ENCODE data around the gene GDE1. TPM values are rescaled to one million over a fixed set of nuclear protein-coding genes. Genes with fewer than 3 reads are reported as not detected.
A peak's percentile ranks its signal among the peaks of the same experiment; 100 is the strongest.

GDE1 gene
- polyA plus RNA-seq, 3 donors from 2014 or later = 42.8 to 61.5 (median 46.6) TPM

DNA sequence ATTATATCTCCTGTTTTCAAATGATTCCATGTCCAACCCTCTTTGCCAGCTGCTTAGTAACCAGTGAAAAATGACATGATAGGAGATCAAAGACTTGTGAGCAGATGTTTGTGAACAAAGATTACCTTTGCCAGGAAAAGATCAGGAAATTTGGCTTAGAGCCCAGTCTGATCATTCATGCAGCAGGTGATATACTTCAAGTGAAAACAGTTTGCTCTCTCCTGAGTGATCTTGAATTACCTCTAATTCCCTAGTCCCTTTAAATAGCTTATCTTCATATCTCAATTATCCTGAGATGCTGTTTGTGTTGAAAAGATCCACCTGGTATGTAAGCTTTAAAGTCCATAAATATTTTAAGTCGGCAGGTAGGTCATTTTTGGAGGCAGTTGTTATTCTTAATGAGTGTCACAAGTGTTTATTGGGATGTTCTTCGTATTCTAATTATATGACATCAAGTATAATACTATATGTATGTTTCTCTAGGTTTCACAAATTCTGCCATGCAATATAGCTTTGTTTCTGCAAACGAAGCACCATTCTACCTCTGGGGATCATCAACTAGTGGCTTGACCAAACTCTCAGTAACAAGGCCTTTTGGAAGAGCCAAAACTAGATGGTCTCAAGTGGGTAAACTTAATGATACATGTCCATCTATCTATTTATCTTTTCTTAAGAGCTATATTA lies 20.4 kb upstream of the GDE1 start:
- DNase-seq = no peak
- H3K4me3 Mint-ChIP-seq = no peak overlapping the region
- H3K36me3 Mint-ChIP-seq = peaks cover 26 to 39% (median 36%) of the 10 kb centered on the region in 3 donors
- no peaks in the 10 kb centered on the region for H3K4me1 Mint-ChIP-seq
- peaks cover 0 to 3% (median 0%) of the 10 kb centered on the region in 6 donors for H3K9me3 Mint-ChIP-seq
- no peak overlapping the region for H3K27ac Mint-ChIP-seq
- H3K27me3 Mint-ChIP-seq (ENCODE audit: low read depth in 3 of 3) = no peaks in the 10 kb centered on the region

DNA sequence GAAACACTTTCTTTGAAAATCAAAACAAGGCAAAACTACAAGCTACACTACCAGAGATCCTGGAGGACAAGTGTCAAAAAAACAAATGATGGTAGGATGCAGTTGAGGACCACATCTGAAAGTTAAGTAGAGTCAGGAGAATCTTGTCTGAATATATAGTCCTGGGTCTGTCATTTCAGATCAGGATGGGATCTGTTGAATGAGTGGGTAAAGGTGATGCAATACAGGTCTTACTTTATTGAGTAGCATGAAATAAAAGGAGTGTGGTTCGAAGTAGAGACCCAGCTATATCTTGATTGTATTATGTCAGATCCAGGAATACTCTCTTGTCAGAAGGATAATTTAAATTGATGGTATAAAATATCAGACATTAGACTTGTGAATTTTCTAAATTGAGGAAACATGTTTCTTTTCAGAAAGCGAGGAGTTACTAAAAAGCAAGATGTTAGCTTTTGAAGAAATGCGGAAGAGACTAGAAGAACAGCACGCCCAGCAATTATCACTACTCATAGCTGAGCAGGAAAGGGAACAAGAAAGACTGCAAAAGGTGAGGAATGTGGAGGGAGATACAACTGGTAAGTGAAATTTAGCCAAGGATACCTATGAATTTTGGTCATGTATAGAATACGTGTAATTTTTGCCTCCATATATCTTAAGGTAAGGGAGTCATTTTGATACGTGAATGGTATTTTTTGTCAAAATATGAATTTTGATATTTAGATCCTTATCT lies 18.5 kb upstream of the GDE1 start:
- peaks cover 31 to 49% (median 36%) of the 10 kb centered on the region in 3 donors for H3K36me3 Mint-ChIP-seq

DNA sequence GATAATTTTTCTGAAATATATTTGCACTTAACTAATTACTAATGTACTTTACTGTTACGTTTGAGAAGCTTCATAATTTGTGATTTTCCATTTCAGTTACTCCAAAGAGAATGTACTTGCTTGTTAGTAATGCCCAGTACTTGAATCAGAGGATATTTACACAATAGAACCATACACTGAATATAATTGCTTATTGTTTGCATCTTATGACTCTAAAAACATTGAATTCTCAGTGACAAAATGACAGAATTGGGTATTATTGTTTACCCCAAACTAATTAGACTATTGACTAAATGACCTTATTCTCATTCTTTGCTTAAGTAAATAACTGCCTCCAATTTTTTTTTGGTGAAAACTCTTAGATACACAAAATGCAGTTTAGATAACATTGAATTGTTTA lies 10.7 kb upstream of the GDE1 start:
- H3K4me3 Mint-ChIP-seq = no peak overlapping the region
- H3K27me3 Mint-ChIP-seq (ENCODE audit: low read depth in 3 of 3) = no peaks in the 10 kb centered on the region
- DNase-seq = no peak
- H3K36me3 Mint-ChIP-seq = peaks cover 4 to 33% (median 9%) of the 10 kb centered on the region in 3 donors
- H3K4me1 Mint-ChIP-seq = no peaks in the 10 kb centered on the region
- no peaks in the 10 kb centered on the region for H3K9me3 Mint-ChIP-seq
- H3K27ac Mint-ChIP-seq = no peak overlapping the region

More for the DNA sequence above, 18.5 kb upstream of the GDE1 start:
- H3K4me1 Mint-ChIP-seq = no peaks in the 10 kb centered on the region
- no peak overlapping the region for H3K4me3 Mint-ChIP-seq
- no peak for DNase-seq
- H3K27ac Mint-ChIP-seq = peak overlapping the region in 2 of 6 donors; percentile 21 to 25
- no peaks in the 10 kb centered on the region for H3K27me3 Mint-ChIP-seq (ENCODE audit: low read depth in 3 of 3)
- peaks cover 0 to 3% (median 0%) of the 10 kb centered on the region in 6 donors for H3K9me3 Mint-ChIP-seq

DNA sequence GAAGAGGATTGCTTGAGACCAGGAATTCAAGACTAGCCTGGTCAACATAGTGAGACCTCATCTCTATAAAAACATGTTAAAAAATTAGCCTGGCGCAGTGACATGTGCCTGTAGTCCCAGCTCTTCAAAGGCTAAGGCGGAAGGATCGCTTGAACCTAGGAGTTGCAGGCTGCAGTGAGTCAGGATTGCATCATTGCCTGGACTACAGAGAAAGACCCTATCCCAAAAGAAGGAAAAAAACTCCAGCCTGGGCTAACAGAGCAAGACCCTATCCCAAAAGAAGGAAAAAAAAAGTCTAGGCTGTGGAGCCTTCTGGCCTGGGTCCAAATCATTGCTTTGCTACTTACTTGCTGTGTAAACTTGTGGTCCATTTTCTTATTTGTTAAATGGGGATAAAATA lies 6.8 kb upstream of the GDE1 start:
- Mint-ChIP-seq H3K4me3 (no peak overlapping the region), H3K9me3 (no peaks in the 10 kb centered on the region), H3K27ac (no peak overlapping the region), H3K4me1 (peaks cover 14 to 21% of the 10 kb centered on the region in 2 donors), H3K36me3 (peaks cover 3 to 22% (median 4%) of the 10 kb centered on the region in 3 donors), H3K27me3 (ENCODE audit: low read depth in 3 of 3) (peaks cover 0 to 2% (median 2%) of the 10 kb centered on the region in 3 donors)
- no peak for DNase-seq

DNA sequence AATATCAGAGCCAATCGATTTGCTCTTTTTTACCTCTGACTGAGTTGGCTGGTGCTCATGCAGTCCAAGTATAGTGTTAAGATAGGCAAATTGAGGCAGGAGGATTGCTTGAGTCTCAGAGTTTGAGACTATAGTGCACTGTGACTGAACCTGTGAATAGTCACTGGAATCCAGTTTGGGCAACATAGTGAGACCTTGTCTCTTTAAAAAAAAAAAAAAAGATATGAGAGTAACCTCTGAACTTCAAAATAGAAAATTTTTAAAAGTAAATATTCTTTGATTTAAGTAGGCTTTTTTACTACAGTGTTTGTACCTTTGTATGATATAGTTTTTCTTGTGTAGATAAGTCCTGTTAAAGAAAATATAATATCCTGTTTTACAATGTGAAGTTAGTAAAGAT lies 5.3 kb upstream of the GDE1 start:
- Mint-ChIP-seq H3K36me3 (peaks cover 0 to 12% (median 4%) of the 10 kb centered on the region in 3 donors), H3K27ac (no peak overlapping the region), H3K27me3 (ENCODE audit: low read depth in 3 of 3) (peaks cover 0 to 3% (median 3%) of the 10 kb centered on the region in 3 donors), H3K4me1 (peaks cover 23 to 32% of the 10 kb centered on the region in 2 donors), H3K9me3 (no peaks in the 10 kb centered on the region), H3K4me3 (no peak overlapping the region)
- DNase-seq = no peak

DNA sequence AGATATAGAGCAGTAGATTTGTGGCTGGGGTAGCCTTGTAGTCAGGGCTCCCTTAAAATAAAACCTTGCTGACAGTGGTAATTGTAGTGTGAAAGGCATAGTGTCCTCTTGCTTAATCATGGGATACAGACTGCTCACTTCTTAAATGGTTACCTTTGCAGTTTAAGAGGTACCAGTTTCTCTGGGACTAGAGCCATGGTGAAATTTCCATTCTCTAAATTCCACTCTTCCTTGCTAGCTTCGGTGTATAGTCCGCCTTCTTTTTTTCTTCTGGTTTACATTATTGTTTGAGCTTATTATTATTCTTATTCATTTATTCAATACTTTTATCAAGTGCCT lies 3.5 kb upstream of the GDE1 start:
- Mint-ChIP-seq H3K9me3 (no peaks in the 10 kb centered on the region), H3K4me1 (peaks cover 41 to 50% of the 10 kb centered on the region in 2 donors), H3K4me3 (peak overlapping the region; percentile 93 to 100 (median 96)), H3K36me3 (peaks cover 0 to 11% (median 4%) of the 10 kb centered on the region in 3 donors), H3K27ac (peak overlapping the region in 4 of 6 donors; percentile 43 to 94 (median 74)), H3K27me3 (ENCODE audit: low read depth in 3 of 3) (peaks cover 0 to 6% (median 5%) of the 10 kb centered on the region in 3 donors)
- DNase-seq = no peak

DNA sequence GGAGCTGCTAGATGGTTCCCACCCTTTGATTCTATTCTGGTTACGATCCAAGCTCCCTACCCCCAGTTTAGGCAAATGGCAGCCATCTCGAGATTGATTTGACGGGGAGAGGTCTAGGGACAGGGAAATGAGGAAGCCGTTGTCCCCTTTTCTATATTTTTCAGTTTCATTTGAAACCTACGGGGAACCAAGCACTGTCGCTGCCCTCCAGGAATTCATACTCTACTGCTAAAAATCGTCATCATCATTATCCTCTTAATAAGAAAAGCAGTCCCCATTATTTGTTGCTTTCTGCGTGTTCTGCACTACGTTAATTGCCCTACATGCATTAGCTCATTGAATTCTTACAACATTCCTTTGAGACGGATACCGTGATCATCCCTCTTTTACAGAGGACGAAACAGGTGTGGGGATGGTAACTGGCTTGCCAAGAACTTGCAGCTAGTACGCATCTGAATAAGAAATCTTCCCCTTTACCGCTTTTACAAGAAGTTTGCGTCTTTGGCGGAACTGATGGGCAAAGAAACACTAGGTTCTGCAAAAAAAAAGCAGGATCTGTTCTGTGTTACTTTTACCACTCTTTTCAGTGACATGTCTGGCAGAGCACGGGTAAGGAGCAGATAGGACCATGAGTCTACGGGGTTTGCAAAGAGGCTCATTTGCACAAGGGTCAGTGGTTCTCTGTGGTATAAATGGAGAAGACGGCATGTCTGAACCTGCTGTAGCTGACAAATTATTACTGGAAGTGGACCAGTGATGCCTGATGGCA lies 2.9 kb upstream of the GDE1 start:
- DNase-seq = no peak
- H3K27ac Mint-ChIP-seq = peak overlapping the region; percentile 60 to 94 (median 66)
- H3K9me3 Mint-ChIP-seq = no peaks in the 10 kb centered on the region
- peaks cover 0 to 7% (median 6%) of the 10 kb centered on the region in 3 donors for H3K27me3 Mint-ChIP-seq (ENCODE audit: low read depth in 3 of 3)
- peaks cover 44 to 55% of the 10 kb centered on the region in 2 donors for H3K4me1 Mint-ChIP-seq
- peaks cover 0 to 11% (median 4%) of the 10 kb centered on the region in 3 donors for H3K36me3 Mint-ChIP-seq
- H3K4me3 Mint-ChIP-seq = peak overlapping the region; percentile 93 to 100 (median 96)

DNA sequence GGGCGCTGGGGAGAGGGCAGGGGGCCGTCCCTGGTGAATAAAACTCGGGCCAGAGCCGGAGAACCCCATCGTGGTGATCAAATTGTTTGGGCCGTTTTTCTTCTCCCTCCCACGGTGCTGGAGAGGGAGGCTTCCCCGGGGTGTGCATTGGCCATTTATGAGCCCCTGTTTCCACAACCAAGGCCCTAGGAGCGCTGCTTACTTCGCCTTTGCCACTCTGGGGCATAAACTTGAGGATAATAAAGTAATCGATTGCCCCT lies 2.4 kb upstream of the GDE1 start:
- Mint-ChIP-seq H3K27ac (peak overlapping the region; percentile 60 to 94 (median 66)), H3K36me3 (peaks cover 0 to 11% (median 4%) of the 10 kb centered on the region in 3 donors), H3K4me1 (peaks cover 44 to 56% of the 10 kb centered on the region in 2 donors), H3K9me3 (no peaks in the 10 kb centered on the region), H3K4me3 (peak overlapping the region; percentile 93 to 100 (median 96)), H3K27me3 (ENCODE audit: low read depth in 3 of 3) (peaks cover 0 to 7% (median 6%) of the 10 kb centered on the region in 3 donors)
- no peak for DNase-seq

DNA sequence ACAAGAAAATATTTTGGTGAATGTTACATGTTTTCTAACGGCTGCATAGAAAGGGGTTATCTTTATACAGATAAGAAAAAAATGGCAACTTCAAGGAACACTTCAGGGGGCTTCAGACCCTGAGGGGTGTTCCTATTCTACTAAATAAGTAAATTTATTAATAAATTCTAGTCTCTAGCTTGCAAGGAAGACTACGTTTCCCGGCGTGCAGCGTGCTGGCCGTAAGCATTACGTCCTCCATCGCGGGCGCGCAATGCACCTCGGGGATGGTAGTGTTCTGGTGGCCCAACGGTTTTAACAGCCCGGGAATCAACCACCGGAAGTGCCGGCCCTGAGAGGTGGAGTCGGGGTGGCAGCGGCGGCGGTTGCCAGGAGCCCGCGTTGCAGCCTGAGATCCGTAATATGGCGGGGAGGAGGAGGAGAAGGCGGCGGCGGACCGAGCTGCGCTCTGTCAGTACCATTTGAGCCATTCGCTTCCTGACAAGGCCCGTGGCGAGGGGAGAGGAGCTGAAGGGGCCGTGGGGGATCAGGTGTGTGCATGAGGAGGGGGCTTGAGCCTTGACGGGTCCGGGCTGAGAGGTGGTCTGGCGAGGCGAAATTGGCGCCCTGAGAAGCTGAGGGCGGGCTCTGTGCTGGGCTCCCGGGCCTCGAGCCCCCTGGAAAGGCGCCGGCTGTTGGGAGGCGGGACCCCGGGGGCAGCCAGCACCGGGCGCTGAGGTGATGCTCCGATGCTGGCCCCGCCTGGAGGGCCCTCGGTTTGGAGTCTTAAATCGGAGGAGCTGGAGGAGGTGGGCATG lies 1.9 kb upstream of the GDE1 start, which contains the start of gene CCP110:
Gene CCP110, plus strand, starts transcription at position 384 of the 797 bp plus-strand sequence. CDS start 3,940 bp downstream, outside the sequence.
- H3K27ac Mint-ChIP-seq = peak within 1 kb of the TSS; percentile 68 to 94 (median 91)
- peak; percentile 88 to 90 (median 89) for DNase-seq
- peaks cover 0 to 7% (median 4%) of the 10 kb centered on the region in 3 donors for H3K36me3 Mint-ChIP-seq
- H3K27me3 Mint-ChIP-seq (ENCODE audit: low read depth in 3 of 3) = peaks cover 0 to 7% (median 6%) of the 10 kb centered on the region in 3 donors
- peak within 1 kb of the TSS; percentile 93 to 100 (median 97) for H3K4me3 Mint-ChIP-seq
- peaks cover 45 to 59% of the 10 kb centered on the region in 2 donors for H3K4me1 Mint-ChIP-seq
- no peaks in the 10 kb centered on the region for H3K9me3 Mint-ChIP-seq

DNA sequence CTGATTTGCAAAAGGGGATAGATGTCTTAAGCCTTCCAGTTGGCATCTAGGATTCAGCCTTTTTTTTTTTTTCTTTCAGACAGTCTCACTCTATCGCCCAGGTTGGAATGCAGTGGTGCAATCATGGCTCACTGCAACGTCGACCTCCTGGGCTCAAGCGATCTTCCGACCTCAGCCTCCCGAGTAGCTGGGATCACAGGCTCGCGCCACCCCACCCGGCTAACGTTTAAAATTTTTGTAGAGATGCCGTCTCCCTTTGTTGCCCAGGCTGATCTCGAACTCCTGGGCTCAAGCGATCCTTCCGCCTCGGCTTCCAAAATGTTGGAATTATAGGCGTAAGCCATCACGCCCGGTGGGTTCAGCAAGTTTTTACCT lies 1.3 kb upstream of the GDE1 start:
- Mint-ChIP-seq H3K36me3 (peaks cover under 1 to 4% (median 3%) of the 10 kb centered on the region in 3 donors), H3K4me1 (peaks cover 46 to 65% of the 10 kb centered on the region in 2 donors), H3K27ac (peak overlapping the region in 2 of 6 donors; percentile 22 to 24), H3K4me3 (peak overlapping the region in 4 of 5 donors; percentile 5 to 96 (median 92)), H3K9me3 (no peaks in the 10 kb centered on the region), H3K27me3 (ENCODE audit: low read depth in 3 of 3) (peaks cover 0 to 7% (median 6%) of the 10 kb centered on the region in 3 donors)
- no peak for DNase-seq

DNA sequence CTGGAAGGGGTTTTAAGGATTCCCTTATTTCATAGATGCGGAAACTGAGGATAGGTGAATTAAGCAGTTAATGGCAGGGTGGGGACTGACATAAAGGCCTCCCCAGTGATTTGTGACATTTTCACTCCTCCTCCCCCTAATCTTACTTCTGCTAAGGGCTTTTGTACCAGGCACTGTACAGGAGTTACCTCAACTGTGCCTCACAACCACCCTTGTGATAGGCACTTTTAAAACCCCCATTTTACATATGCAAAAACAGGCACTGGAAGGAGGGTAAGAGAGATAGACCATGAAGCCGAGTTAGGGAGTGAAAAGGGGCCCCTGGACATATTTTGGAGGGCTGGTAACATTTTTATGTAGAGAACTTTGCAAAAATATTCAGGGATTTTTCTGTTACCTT lies 862 bp upstream of the GDE1 start:
- peak overlapping the region; percentile 91 to 97 (median 93) for H3K4me3 Mint-ChIP-seq
- no peak for DNase-seq
- H3K36me3 Mint-ChIP-seq = peaks cover 0 to 3% (median 3%) of the 10 kb centered on the region in 3 donors
- peaks cover 0 to 7% (median 6%) of the 10 kb centered on the region in 3 donors for H3K27me3 Mint-ChIP-seq (ENCODE audit: low read depth in 3 of 3)
- H3K4me1 Mint-ChIP-seq = peaks cover 46 to 65% of the 10 kb centered on the region in 2 donors
- peak overlapping the region in 5 of 6 donors; percentile 49 to 98 (median 91) for H3K27ac Mint-ChIP-seq
- no peaks in the 10 kb centered on the region for H3K9me3 Mint-ChIP-seq

DNA sequence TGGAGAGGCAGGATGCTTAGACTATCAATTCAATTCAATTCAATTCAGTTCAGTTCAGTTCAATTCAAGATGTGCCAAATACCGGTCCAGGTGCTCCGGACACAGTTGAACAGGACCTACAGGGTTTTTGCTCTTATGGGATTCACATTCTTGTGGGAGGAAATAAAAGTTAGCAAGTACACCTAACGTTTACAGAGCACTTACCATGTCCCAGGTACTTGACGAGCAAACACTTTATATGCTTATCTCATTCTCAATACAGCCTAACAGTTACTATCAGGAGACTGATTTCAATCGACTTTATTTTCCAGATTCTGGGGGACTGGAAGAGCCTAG lies 467 bp upstream of the GDE1 start:
- peaks cover 0 to 6% (median 4%) of the 10 kb centered on the region in 3 donors for H3K36me3 Mint-ChIP-seq
- H3K27ac Mint-ChIP-seq = peak overlapping the region; percentile 82 to 98 (median 93)

DNA sequence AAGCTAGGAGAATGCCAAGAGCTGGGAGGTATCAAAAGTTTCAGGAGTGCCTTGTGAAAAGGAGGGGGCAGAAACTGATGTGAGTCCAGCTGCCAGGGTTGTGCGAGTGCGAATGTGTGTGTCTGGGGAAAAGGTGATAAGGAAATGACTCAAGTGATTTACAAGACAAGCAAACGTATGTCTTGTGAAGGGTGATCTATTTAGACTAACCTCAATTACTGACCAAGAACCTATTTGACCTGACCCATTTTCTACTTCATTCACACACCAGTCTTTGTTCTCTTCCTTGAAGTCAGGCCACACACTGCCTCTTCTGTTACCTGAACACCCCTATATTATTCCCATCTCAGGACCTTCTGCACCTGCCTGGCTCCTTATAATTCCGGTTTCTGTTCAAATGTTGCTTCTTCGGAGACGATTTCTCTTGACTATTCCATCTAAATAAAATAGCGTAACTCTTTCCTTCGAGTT lies 1.0 kb downstream of the GDE1 start:
- Mint-ChIP-seq H3K4me1 (peaks cover 46 to 84% of the 10 kb centered on the region in 2 donors), H3K9me3 (no peaks in the 10 kb centered on the region), H3K36me3 (peaks cover 0 to 21% (median 14%) of the 10 kb centered on the region in 3 donors), H3K27me3 (ENCODE audit: low read depth in 3 of 3) (peaks cover 0 to 7% (median 6%) of the 10 kb centered on the region in 3 donors), H3K4me3 (peak overlapping the region; percentile 91 to 97 (median 93)), H3K27ac (peak overlapping the region; percentile 82 to 98 (median 93))
- peak in 1 of 3 donors; percentile 14 for DNase-seq

More for the DNA sequence above, 467 bp upstream of the GDE1 start:
- no peak for DNase-seq
- no peaks in the 10 kb centered on the region for H3K9me3 Mint-ChIP-seq
- peak overlapping the region; percentile 91 to 97 (median 93) for H3K4me3 Mint-ChIP-seq
- peaks cover 46 to 69% of the 10 kb centered on the region in 2 donors for H3K4me1 Mint-ChIP-seq
- H3K27me3 Mint-ChIP-seq (ENCODE audit: low read depth in 3 of 3) = peaks cover 0 to 7% (median 6%) of the 10 kb centered on the region in 3 donors

Measured in immature natural killer cell (primary cell).